ENCODE data around the gene IBTK.
A peak's percentile ranks its signal among the peaks of the same experiment; 100 is the strongest.
"Not testable (repeated sequence)": the region's sequence is repeated elsewhere in the genome, so short reads cannot be mapped to it uniquely, and the experiment has no call there.

Gene IBTK, protein sequence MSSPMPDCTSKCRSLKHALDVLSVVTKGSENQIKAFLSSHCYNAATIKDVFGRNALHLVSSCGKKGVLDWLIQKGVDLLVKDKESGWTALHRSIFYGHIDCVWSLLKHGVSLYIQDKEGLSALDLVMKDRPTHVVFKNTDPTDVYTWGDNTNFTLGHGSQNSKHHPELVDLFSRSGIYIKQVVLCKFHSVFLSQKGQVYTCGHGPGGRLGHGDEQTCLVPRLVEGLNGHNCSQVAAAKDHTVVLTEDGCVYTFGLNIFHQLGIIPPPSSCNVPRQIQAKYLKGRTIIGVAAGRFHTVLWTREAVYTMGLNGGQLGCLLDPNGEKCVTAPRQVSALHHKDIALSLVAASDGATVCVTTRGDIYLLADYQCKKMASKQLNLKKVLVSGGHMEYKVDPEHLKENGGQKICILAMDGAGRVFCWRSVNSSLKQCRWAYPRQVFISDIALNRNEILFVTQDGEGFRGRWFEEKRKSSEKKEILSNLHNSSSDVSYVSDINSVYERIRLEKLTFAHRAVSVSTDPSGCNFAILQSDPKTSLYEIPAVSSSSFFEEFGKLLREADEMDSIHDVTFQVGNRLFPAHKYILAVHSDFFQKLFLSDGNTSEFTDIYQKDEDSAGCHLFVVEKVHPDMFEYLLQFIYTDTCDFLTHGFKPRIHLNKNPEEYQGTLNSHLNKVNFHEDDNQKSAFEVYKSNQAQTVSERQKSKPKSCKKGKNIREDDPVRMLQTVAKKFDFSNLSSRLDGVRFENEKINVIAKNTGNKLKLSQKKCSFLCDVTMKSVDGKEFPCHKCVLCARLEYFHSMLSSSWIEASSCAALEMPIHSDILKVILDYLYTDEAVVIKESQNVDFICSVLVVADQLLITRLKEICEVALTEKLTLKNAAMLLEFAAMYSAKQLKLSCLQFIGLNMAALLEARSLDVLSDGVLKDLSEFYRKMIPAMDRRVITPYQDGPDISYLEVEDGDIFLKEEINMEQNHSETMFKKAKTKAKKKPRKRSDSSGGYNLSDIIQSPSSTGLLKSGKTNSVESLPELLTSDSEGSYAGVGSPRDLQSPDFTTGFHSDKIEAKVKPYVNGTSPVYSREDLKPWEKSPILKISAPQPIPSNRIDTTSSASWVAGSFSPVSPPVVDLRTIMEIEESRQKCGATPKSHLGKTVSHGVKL (N-terminal part only)

GRCh38 chr6:82247505-82248272 is at the start of gene IBTK:
TSS of gene IBTK (minus strand) at chr6:82247744. CDS start at chr6:82240486, 7,258 bp downstream.
- peak; percentile 95 for DNase-seq

DNA sequence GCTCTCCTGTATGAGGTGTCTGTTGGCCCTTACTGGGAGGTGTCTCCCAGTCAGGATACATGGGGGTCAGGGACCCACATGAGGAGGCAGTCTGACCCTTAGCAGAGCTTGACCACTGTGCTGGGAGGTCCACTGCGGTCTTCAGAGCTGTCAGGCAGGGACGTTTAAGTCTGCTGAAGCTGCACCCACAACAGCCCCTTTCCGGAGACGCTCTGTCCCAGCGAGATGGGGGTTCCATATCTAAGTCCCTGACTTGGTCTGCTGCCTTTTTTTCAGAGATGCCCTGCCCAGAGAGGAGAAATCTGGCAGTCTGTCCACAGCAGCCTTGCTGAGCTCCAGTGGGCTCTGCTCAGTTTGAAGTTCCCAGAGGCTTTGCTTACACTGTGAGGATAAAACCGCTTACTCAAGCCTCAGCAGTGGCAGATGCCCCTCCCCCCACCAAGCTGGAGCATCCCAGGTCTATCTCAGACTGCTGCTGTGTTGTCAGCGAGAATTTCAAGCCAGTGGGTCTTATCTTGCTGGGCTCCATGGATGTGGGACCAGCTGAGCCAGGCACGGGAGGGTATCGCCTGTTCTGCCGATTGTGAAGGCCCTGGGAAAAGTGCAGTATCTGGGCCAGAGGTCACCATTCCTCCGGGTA is 36.3 kb upstream of the IBTK start:
- DNase-seq: no peak

DNA sequence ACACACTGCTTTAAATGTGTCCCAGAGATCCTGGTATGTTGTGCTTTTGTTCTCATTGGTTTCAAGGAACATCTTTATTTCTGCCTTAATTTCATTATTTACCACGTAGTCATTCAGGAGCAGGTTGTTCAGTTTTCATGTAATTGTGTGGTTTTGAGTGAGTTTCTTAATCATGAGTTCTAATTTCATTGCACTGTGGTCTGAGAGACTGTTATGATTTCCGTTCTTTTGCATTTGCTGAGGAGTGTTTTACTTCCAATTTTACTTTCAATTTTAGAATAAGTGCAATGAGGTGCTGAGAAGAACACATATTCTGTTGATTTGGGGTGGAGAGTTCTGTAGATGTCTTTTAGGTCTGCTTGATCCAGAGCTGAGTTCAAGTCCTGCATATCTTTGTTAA is 34.0 kb upstream of the IBTK start:
- not testable (repeated sequence) for DNase-seq

DNA sequence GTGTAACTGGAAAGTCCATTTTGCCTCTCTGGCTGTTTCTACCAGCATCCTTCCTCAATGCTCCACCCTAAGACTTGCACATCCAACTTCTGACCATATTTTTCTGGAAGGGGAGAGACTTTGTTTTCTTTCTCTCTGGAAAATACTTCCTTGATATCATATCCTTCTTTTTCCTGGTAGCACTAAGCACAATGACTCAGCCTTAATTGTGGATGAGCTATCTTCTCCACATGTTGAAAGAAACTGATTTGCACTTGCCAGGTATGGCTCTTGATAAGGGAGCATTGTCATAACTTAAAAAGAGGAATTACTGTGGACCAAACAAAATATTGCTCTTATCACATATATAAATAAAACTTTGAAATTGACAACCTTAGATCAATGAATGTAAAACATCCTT is 30.1 kb upstream of the IBTK start:
- DNase-seq: no peak

- no peak for DNase-seq
Measured at GRCh38 chr6:82275686-82276085, 28.1 kb upstream of the IBTK start.

GRCh38 chr6:82273295-82273694 is 25.8 kb upstream of the IBTK start:
- no peak for DNase-seq

GRCh38 chr6:82270881-82271635 is 23.5 kb upstream of the IBTK start:
- DNase-seq: peak; percentile 79

DNA sequence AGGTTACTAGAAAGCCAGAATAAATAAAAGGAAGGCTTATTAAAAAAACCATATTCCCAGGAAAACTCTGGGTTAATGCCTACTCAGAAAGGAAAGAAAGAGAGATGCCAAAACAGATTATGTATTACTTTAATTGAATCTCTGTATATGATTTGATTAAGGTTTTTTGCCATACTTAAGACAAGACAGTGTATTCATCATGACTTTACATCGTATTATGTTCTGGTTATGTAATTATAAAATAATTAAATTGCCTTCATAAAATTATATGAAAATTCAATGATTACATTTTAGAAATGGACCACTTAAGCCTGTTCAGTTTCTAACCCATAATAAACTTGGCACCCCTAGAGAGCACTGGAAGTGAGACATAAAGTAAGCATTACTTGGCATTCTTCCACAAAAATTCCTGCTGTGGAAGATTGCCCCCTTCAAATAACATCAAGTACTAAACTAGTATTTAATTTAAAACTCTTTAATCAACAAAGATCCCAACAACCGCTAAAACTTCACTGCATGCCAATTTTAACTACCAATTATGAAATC is 20.8 kb upstream of the IBTK start:
- DNase-seq: peak; percentile 88

DNA sequence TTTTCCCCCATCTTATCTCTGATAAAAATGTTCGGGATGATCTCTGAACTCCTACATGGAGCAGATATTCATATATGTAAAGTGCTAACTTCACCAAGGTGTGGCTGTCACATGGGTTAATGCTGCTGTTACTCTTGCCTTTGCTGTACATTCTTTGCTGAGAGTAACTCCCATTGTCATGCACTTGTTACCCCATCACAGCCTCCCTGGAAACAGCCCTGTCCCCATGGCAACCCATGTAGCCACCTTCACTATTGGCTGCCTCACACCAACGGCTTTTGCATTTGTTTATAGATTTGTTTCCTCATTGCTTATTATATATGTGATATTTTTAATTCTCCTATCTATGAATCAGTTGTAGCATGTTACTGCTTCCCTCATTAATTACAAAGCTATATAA is 17.3 kb upstream of the IBTK start:
- DNase-seq: no peak

GRCh38 chr6:82264321-82264720 is 16.8 kb upstream of the IBTK start:
- DNase-seq: no peak

DNA sequence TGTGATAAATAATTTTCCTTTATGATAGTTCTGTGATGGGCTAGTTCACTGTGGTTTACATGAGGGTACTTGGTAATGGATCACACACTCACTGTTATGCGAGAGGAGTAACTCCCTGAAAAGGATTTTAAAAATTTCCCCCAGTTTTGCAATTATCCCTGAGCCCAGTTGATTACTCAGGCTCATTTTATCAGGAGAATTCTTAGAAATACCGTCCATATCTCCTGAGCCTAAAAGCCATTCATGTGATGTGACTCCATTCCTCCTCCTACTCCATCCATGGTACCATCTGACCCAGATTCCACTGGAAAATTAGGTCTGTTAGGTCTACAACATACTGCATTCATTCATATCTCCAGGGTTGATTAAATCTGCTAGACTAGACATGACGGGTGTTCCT is 16.4 kb upstream of the IBTK start:
- no peak for DNase-seq

DNA sequence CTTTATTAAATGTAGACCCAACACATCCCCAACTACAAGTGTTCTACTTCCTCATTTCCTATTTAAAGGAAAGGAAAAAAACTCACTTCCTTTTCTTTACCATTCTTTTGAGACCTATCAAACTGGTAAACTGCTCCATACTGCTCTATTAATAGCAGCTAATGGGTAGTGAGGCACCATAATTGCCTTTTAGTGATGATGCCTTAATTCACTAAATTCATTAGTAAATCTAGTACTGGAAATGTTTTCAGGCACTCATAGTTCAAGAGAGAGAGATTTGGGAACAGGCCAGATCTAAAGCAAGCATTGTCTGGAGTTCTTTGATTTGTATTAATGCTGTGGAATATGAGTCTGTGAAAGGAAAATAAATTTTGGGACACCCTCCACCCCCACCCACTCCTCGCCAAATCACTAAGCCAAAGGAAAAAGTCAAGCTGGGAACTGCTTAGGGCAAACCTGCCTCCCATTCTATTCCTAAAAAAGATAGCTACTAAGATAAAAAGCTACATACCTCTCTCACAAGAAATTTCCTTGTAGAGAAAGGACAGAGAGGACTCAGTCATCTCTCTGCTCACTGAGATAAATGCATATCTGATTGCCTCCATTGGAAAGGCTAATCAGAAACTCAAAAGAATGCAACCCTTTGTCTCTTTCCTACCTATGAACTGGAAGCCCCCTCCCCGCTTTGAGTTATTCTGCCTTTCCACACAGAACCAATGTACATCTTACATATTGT is 13.6 kb upstream of the IBTK start:
- peak; percentile 24 for DNase-seq

DNA sequence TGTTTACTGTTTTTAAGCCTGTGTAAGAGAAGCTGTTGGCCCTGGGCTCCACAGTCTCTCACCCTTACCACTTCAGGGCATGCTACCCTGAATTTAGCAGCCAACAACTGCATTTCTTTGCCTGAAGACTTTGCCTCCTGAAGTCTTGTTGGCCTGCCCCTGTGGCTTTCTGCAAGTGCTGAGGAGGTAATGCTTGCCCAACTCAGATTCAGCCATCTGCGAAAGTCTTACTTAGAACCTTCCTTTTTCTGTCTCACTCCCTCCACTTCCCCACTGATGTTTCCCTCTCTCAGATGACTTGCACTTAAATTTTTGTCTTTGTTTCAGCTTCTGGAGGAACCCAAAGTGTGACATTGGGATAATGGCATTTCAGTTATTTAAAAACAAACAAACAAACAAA is 11.8 kb upstream of the IBTK start:
- no peak for DNase-seq

DNA sequence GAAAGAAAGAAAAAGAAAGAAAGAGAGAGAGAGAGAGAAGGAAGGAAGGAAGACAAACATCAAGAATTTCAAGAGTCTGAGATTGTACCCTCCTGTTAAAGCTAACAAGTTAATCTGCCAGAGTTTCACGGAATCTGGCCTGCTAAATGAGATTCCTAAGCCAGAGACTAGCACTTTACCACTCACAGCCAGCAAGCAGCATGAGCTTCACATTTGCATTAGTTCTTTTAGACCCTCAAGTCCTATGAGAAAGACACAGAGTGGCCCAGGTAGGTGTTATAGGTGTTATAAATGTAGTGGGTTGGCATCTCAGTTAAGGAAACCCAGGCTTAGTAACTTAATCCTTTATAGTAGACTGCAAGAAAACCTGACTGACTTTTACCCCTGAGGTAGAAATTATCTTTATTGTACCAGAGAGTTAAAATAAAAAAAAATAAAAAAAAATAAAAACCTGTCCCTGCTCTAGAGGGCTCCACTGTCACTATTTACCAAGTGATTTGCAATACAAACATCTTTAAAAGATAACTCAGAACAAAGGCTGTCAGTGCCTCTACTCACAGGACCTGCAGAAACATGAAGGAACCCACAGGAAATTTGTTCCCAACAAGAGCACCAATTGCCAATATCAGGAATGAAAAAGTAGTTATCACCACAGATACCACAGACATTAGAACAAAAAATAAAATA is 9.7 kb upstream of the IBTK start:
- peak; percentile 52 for DNase-seq

GRCh38 chr6:82254722-82255121 is 7.2 kb upstream of the IBTK start:
- not testable (repeated sequence) for DNase-seq

GRCh38 chr6:82251942-82252341 is 4.4 kb upstream of the IBTK start:
- DNase-seq: peak; percentile 67

DNA sequence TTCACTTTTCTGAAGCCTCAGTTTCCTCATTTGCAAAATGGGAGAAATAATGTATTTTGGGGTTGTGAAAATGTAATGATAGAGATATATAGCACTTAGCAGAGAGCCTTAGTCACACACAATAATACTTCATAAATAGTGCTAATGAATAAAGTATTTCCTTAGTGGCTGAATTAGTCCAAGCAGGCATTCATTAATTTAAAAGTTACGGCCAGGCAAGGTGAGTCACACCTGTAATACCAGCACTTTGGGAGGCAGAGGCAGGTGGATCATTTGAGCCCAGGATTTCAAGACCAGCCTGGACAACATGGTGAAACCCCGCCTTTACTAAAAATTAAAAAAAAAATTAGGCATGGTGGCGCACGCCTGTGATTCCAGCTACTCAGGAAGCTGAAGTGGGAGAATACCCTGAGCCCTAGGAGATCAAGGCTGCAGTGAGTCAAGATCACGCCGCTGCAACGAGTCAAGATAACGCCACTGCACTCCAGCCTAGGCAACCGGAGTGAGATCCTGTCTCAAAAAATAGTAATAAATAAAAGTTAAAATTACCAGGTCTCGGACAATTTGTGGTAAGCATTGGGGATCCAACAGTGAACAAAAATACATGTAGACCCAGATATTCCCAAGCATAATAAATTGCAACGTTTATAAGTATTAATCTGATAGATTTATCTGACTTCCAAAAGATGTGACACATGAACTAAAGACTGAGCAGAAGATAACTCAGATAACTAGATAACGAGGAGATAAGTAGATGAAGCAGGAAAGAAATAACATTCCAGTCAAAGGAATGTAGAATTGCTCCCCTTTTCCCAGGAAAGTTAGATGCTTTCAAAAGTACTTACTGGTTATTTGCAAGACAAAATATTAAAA is 2.1 kb upstream of the IBTK start:
- DNase-seq: no peak

DNA sequence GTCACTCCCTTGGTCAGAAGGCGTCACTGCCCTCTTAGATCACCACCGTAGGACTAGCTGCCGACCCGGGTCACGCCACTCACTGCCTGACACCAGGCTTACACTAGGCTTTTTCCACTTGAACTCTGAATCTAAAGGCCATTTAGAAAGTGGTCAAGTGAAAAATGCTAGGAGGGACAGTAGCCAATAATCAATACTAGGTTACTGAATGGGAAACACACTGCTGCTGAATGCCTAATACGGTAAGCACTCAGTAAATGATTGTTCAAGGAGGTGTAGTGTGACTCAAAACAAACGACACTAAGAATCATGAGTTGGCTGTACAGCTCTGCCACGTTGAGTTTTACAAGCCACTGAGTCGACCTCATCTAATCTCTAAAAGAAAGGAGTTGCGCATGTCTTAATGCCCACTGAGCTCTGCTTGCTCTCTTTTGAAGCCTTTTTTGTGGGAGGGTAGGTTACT is 760 bp upstream of the IBTK start:
- DNase-seq: peak; percentile 42
